ENCODE data around the gene ELAVL1. TPM values are rescaled to one million over a fixed set of nuclear protein-coding genes. Genes with fewer than 3 reads are reported as not detected.

The ELAVL1 gene
- total and polyA plus RNA-seq, 12 donors: 12.8 to 78.9 (median 44.6) TPM

GRCh38 chr19:7971553-7972520 lies 33.6 kb downstream of the ELAVL1 start:
- Histone ChIP-seq H3K36me3 (replicated peaks in 1 of 2) (peaks cover 0 to 53% of the 10 kb centered on the region in 2 donors), H3K4me3 (no peak overlapping the region), H3K4me1 (replicated peaks in 1 of 2) (peaks cover 0 to 8% of the 10 kb centered on the region in 2 donors), H3K27ac (no peak overlapping the region), H3K9me3 (replicated peaks in 1 of 3) (no peaks in the 10 kb centered on the region), H3K27me3 (no peaks in the 10 kb centered on the region)
- DNase-seq: no peak
- WGBS, 4 donors: 82 to 88% (median 87%) methylated on average over 16 to 35 of the region's 35 CpGs
- intact Hi-C loops (cut with DNase I): no loop called here
- no peak for TF ChIP-seq POLR2A (IDR thresholded peaks at IDR 0.05)
- no peak for TF ChIP-seq CTCF (IDR thresholded peaks at IDR 0.05)

GRCh38 chr19:7970716-7971448 lies 34.6 kb downstream of the ELAVL1 start:
- Histone ChIP-seq H3K9me3 (replicated peaks in 1 of 3) (no peaks in the 10 kb centered on the region), H3K27me3 (no peaks in the 10 kb centered on the region), H3K27ac (no peak overlapping the region), H3K4me3 (no peak overlapping the region), H3K36me3 (replicated peaks in 1 of 2) (peaks cover 0 to 63% of the 10 kb centered on the region in 2 donors), H3K4me1 (replicated peaks in 1 of 2) (peaks cover 0 to 8% of the 10 kb centered on the region in 2 donors)
- TF ChIP-seq CTCF (IDR thresholded peaks at IDR 0.05) (peak; percentile 57 to 74 (median 70)), POLR2A (IDR thresholded peaks at IDR 0.05) (no peak)
- 61 to 71% (median 67%) methylated on average over 9 to 12 of the region's 12 CpGs for WGBS, 4 donors
- intact Hi-C loops (cut with DNase I): no loop called here
- peak in 5 of 7 donors; percentile 39 to 64 (median 48) for DNase-seq

DNA sequence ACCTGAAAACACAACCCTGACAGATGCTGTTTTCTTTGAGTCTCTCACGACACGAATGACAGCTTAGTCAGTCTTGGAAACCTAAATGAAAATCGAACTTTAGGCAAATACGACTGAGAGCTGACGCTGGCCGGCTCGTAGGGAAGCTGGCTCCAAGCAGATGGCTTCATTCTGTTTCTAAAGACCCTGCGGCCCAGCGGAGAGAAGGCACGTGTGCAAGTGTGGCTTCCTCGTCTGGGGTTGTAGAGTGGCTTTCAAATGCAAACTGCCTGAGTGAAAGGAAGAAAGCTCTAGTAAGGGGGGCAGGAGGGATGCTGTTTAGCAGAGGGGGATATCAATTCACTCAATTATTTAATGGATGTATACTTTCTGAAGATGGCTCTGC lies 35.9 kb downstream of the ELAVL1 start:
- Histone ChIP-seq H3K27ac (no peak overlapping the region), H3K9me3 (replicated peaks in 1 of 3) (no peaks in the 10 kb centered on the region), H3K36me3 (replicated peaks in 1 of 2) (peaks cover 0 to 76% of the 10 kb centered on the region in 2 donors), H3K4me1 (replicated peaks in 1 of 2) (no peaks in the 10 kb centered on the region), H3K4me3 (no peak overlapping the region), H3K27me3 (no peaks in the 10 kb centered on the region)
- intact Hi-C loops (cut with DNase I): no loop called here
- no peak for TF ChIP-seq CTCF (IDR thresholded peaks at IDR 0.05)
- 90 to 94% (median 93%) methylated on average over 11 of the region's 11 CpGs for WGBS, 4 donors
- DNase-seq: no peak

Data from adrenal gland (tissue), 12 donors.